NCI-H1105 treated with DMSO at 0.1 percent for 48 hours (cell line): ENCODE data around the gene GCFC2.

Source experiments
- DNase-seq: peaks from one replicate; lab custom pipeline; 2025; lab: John Stamatoyannopoulos, UW

Gene GCFC2

GRCh38 chr2:75622929-75623328 is 87.8 kb downstream of the GCFC2 start:
- DNase-seq = no peak

- DNase-seq = no peak
Measured at GRCh38 chr2:75622500-75622899, 88.2 kb downstream of the GCFC2 start.

GRCh38 chr2:75621228-75621627 is 89.5 kb downstream of the GCFC2 start:
- DNase-seq = no peak

- no peak for DNase-seq
Measured at GRCh38 chr2:75619956-75620740, 90.6 kb downstream of the GCFC2 start.

- DNase-seq = no peak
Measured at GRCh38 chr2:75616933-75617332, 93.8 kb downstream of the GCFC2 start.

GRCh38 chr2:75616406-75616805 is 94.3 kb downstream of the GCFC2 start:
- no peak for DNase-seq

- DNase-seq = no peak
Measured at GRCh38 chr2:75614162-75614651, 96.5 kb downstream of the GCFC2 start.

GRCh38 chr2:75612862-75613243 is 97.9 kb downstream of the GCFC2 start:
- DNase-seq = no peak
